Panc1 (cell line): ENCODE results near the gene HACD2. TPM values are rescaled to one million over a fixed set of nuclear protein-coding genes. Genes with fewer than 3 reads are reported as not detected.

Experiments
- ATAC-seq: fragments of 200-7000 bp; cut with Tn5 transposase; 2 replicates; pipeline ENCODE4 v1.9.1; 2020; ENCODE audit warnings: mild to moderate bottlenecking, moderate library complexity
- BruUV-seq: library from RNA; stranded (reverse); fragments of 400-500 nt; replicated peaks from 2 replicates; lab custom pipeline; 2021; lab: Mats Ljungman, UMichigan
- CTCF ChIA-PET: fragments of 300-600 bp; sonication (Branson Sonifier 250); formaldehyde crosslinking; loops from one replicate; lab custom pipeline; 2022; ENCODE audit warnings: antibody characterized with exemption; lab: Charles Lee
- POLR2A ChIA-PET: fragments of 300-600 bp; sonication (Branson Sonifier 250); formaldehyde crosslinking; loops from one replicate; lab custom pipeline; 2022; ENCODE audit warnings: antibody characterized with exemption; lab: Charles Lee
- DNase-seq: peaks from one replicate; pipeline ENCODE4 v3.0.0-alpha.2; 2010; ENCODE audit warnings: low read depth, low spot score
- H3K27ac ChIP-seq: 2 replicates; pipeline ENCODE4 v1.5.1; 2011; ENCODE audit warnings: mild to moderate bottlenecking, low read length, inconsistent platforms
- H3K27me3 ChIP-seq: fragments of 200-500 bp; sonication (Bioruptor generic); 2 replicates; pipeline ENCODE4 v1.6.0; 2014; ENCODE audit warnings: low read length, inconsistent platforms; ENCODE audit not compliant: control insufficient read depth, insufficient read depth
- H3K36me3 ChIP-seq: fragments of 200-500 bp; sonication (Bioruptor generic); 2 replicates; pipeline ENCODE4 v1.5.1; 2014; ENCODE audit warnings: inconsistent platforms, mild to moderate bottlenecking, low read length, moderate library complexity; ENCODE audit not compliant: control insufficient read depth, insufficient read depth
- H3K4me1 ChIP-seq: 2 replicates; pipeline ENCODE4 v1.5.1; 2011; ENCODE audit warnings: inconsistent platforms, mild to moderate bottlenecking, low read length, moderate library complexity; ENCODE audit not compliant: control insufficient read depth, insufficient read depth
- H3K4me3 ChIP-seq, 2 experiments: 2 replicates each; pipeline ENCODE4 v1.5.1; 2011 to 2012; ENCODE audit warnings: low read depth in 2 of 2, low read length in 2 of 2, mild to moderate bottlenecking in 2 of 2, inconsistent platforms in 1 of 2, moderate library complexity in 1 of 2
- H3K9me3 ChIP-seq: fragments of 200-500 bp; sonication (Bioruptor generic); 2 replicates; pipeline ENCODE4 v1.5.1; 2014; ENCODE audit warnings: low read depth, mild to moderate bottlenecking, inconsistent platforms, low read length, moderate library complexity; ENCODE audit not compliant: control insufficient read depth, insufficient read depth
- CTCF ChIP-seq: fragments of 450-650 bp; IDR thresholded peaks from 2 replicates; pipeline ENCODE4 v1.5.1; 2017; ENCODE audit warnings: mild to moderate bottlenecking
- POLR2AphosphoS5 ChIP-seq: IDR thresholded peaks from 2 replicates; pipeline ENCODE4 v1.6.1; 2012; ENCODE audit warnings: mild to moderate bottlenecking, low read depth, low read length, moderate library complexity
- REST ChIP-seq, 2 experiments: IDR thresholded peaks; 2 replicates each; pipeline ENCODE4 v1.6.1; 2011 to 2012; ENCODE audit warnings: low read depth in 2 of 2, control low read depth in 1 of 2, low read length in 1 of 2, mild to moderate bottlenecking in 1 of 2, moderate library complexity in 1 of 2; ENCODE audit not compliant: insufficient read depth in 1 of 2
- SIN3A ChIP-seq: IDR thresholded peaks from 2 replicates; pipeline ENCODE4 v1.6.1; 2012; ENCODE audit warnings: low read depth, mild to moderate bottlenecking, low read length, moderate library complexity, borderline replicate concordance; ENCODE audit not compliant: insufficient read depth
- TCF7L2 ChIP-seq: IDR thresholded peaks from 2 replicates; pipeline ENCODE4 v1.6.1; 2011; ENCODE audit warnings: mild to moderate bottlenecking, low read depth, low read length, inconsistent platforms
- in situ Hi-C: cut with HindIII; loops from 2 replicates; pipeline ENCODE4 v1.10.0; 2016; ENCODE audit warnings: low sequenced_read_pairs, low pct_unique_long_range_greater_than_20kb
- intact Hi-C: fragments of 100-400 bp; cut with micrococcal nuclease; formaldehyde crosslinking; loops from one replicate; pipeline ENCODE4 v1.10.0; 2022; ENCODE audit not compliant: unreplicated experiment
- total RNA-seq: library from RNA; stranded (reverse); gene quantifications from one replicate; pipeline ENCODE4 v1.2.1, GENCODE V29; 2021; ENCODE audit not compliant: unreplicated experiment

The HACD2 gene
- total RNA-seq, 1 experiment from 2014 or later = 58.6 TPM

DNA sequence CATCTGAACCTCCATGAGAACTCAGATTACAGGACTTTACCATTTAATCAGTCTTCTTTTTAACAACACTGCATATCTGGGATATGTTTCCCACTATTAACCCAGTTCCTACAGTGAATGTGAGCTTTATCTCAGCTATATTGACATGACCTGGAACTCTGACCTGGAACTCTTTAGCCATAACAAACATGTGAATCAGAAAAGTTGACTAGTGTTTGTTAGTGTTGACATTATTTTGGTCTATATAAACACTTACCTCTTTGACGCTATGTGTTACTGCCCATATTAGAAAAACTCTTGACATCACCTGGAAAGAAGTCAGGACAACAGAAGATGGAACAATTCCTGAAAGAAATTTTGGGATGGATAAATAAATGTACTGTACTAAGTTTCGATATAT is 56.7 kb downstream of the HACD2 start:
- Histone ChIP-seq H3K9me3 (no peaks in the 10 kb centered on the region), H3K4me3 (no peak overlapping the region), H3K4me1 (no peaks in the 10 kb centered on the region), H3K27ac (no peak overlapping the region), H3K27me3 (no peaks in the 10 kb centered on the region), H3K36me3 (peaks cover 10% of the 10 kb centered on the region)
- intact Hi-C loops = no loop called here
- in situ Hi-C loops = no loop called here
- DNase-seq (no peak), ATAC-seq (no peak)
- BruUV-seq = no TSS peak
- CTCF ChIA-PET = no interaction called here
- no peak for TF ChIP-seq REST (IDR thresholded peaks at IDR 0.05; ENCODE audit: insufficient read depth in 1 of 2, low read depth in 2 of 2, low read length in 1 of 2)
- TF ChIP-seq POLR2AphosphoS5 = no peak
- TF ChIP-seq SIN3A = no peak
- no peak for TF ChIP-seq CTCF
- no peak for TF ChIP-seq TCF7L2
- POLR2A ChIA-PET = interaction anchor here (0.6 kb wide), 2 partner anchors 201 to 769 kb away, joined by 3 to 9 read pairs; no protein-coding TSS in a partner anchor

DNA sequence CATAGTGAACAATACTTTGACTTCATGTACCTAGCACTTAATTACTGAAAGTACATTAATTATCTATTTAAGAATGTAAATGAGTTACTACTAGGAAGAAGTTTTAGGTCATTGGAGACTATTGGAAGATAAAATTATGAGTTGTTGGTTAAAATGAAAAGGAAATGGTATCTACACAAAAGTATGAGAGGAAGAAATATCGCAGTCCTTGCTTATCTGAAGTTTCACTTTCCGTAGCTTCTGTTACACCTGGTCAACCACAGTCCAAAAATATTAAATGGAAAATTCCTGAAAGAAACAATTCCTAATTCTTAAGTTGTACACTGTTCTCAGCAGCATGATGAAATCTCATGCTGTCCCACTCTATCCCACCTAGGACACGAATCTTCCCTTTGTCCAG is 57.8 kb downstream of the HACD2 start:
- CTCF ChIA-PET = interaction anchor here (0.6 to 0.7 kb wide), 2 partner anchors 19 to 32 kb away, joined by 3 read pairs; no protein-coding TSS in a partner anchor

More for the DNA sequence above, 57.8 kb downstream of the HACD2 start:
- H3K4me1 ChIP-seq = no peaks in the 10 kb centered on the region
- DNase-seq (no peak), ATAC-seq (no peak)
- no peak overlapping the region for H3K4me3 ChIP-seq
- BruUV-seq = no TSS peak
- H3K27me3 ChIP-seq = no peaks in the 10 kb centered on the region
- peaks cover 10% of the 10 kb centered on the region for H3K36me3 ChIP-seq
- POLR2A ChIA-PET = no interaction called here
- intact Hi-C loops = no loop called here
- H3K9me3 ChIP-seq = no peaks in the 10 kb centered on the region
- no peak for TF ChIP-seq CTCF
- TF ChIP-seq TCF7L2 = no peak
- TF ChIP-seq SIN3A = no peak
- TF ChIP-seq REST (IDR thresholded peaks at IDR 0.05; ENCODE audit: insufficient read depth in 1 of 2, low read depth in 2 of 2, low read length in 1 of 2) = no peak
- TF ChIP-seq POLR2AphosphoS5 = no peak
- in situ Hi-C loops = no loop called here
- H3K27ac ChIP-seq = no peak overlapping the region
